Hindlimb muscle (tissue), 1 donor: Measurements from ENCODE around the gene ST3GAL5. TPM values are rescaled to one million over a fixed set of nuclear protein-coding genes. Genes with fewer than 3 reads are reported as not detected.
A peak's percentile ranks its signal among the peaks of the same experiment; 100 is the strongest.

Experiments used
- DNase-seq: peaks from one replicate; pipeline ENCODE4 v3.0.0-alpha.2; 2013
- polyA plus RNA-seq: library from polyadenylated mRNA; unstranded; fragments of 120-200 nt; gene quantifications from one replicate; pipeline ENCODE4 v1.2.1, GENCODE V29; 2013; ENCODE audit not compliant: insufficient read length

The ST3GAL5 gene
- polyA plus RNA-seq, 1 donor: 43.2 TPM

DNA sequence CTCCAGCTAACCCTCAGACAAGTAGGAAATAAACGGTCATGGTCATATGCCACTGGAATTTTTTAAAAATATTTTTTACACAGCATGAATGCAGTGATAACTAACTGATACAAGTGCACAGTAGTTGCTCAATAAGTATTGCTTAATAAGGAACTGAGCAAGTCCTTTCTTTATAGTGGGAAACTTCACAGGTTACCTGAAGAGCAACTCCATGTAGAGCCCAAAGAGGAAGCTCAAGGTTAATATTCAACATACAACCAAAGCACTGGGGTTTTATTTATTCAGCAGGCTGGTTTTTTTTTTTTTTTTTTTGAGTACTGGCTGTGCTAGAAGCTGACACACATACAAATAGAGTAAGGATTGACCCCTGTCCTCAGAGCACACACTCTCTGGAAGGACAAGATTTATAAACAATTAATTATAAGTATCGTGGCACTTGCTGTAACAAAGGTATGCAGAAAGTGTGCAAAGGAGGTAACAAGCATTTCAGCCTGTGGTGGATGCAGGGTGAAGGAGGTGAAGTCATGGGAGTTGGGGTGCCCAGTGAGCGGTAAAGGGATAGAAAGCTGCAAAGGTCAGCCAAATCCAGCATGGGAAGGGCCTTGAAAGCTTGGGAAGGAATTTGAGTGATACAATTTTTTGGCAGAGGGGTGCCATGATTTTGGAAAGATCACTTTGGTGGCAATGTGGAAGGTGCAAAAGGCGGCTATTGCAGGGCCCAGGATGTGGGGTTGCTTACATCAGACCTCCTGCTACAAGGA, 82.3 kb downstream of the ST3GAL5 start:
- no peak for DNase-seq

GRCh38 chr2:85804583-85804982, 84.2 kb downstream of the ST3GAL5 start:
- DNase-seq: no peak

GRCh38 chr2:85803704-85804425, 84.9 kb downstream of the ST3GAL5 start:
- DNase-seq: no peak

DNA sequence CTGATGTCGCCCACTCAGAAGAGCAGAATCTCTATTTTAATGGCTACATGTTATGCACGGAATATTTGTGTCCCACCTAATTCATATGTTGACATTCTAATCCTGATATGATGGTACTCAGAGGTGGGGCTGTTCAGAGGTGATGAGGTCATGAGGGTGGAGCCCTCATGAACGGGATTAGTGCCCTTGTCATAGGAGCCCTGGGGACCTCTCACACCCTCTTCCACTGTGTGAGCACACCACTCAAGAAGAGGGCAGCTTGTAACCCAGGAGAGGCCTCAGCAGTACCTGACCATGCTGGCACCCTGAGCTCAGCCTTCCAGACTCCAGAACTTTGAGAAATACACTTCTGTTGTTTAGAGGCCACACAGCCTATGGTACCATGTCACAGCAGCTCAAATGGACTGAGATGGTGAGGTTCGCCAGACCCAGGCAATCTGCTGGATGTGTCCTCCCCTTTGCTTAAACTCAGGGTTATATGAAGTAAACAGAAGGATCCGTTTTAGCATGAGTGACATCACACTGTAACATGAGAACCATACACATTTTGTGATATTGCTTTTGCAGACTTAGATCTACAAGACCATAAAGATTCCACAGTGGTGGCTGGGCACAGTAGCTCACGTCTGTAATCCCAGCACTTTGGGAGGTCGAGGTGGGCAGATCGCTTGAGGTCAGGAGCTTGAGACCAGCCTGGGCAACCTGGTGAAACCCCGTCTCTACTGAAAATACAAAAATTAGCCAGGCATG, 86.3 kb downstream of the ST3GAL5 start:
- DNase-seq: no peak

DNA sequence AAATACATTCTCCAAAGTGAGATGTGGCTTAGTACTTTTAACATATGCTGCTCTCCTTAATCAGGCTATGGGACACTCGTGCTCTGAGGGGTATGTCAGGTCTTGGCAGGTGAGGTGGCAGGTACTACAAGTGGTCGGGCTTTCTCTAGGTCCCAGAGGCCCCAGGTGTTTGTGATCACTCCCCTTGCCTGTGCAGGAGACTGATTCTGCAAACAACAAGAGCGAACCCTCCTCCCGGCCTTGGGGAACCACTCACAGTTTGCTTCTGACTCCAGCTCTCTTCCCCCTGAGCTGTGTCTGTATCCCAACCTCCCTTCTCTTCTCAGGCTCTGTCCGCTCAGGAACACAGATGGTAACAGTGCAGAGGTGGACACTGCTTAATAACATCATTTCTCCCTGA, 86.9 kb downstream of the ST3GAL5 start:
- no peak for DNase-seq

GRCh38 chr2:85800586-85800985, 88.2 kb downstream of the ST3GAL5 start:
- DNase-seq: no peak

- no peak for DNase-seq
Measured at GRCh38 chr2:85799215-85799956, 89.4 kb downstream of the ST3GAL5 start.

- no peak for DNase-seq
Measured at GRCh38 chr2:85797921-85798320, 90.9 kb downstream of the ST3GAL5 start.

- DNase-seq: no peak
Measured at GRCh38 chr2:85797263-85797660, 91.5 kb downstream of the ST3GAL5 start.

DNA sequence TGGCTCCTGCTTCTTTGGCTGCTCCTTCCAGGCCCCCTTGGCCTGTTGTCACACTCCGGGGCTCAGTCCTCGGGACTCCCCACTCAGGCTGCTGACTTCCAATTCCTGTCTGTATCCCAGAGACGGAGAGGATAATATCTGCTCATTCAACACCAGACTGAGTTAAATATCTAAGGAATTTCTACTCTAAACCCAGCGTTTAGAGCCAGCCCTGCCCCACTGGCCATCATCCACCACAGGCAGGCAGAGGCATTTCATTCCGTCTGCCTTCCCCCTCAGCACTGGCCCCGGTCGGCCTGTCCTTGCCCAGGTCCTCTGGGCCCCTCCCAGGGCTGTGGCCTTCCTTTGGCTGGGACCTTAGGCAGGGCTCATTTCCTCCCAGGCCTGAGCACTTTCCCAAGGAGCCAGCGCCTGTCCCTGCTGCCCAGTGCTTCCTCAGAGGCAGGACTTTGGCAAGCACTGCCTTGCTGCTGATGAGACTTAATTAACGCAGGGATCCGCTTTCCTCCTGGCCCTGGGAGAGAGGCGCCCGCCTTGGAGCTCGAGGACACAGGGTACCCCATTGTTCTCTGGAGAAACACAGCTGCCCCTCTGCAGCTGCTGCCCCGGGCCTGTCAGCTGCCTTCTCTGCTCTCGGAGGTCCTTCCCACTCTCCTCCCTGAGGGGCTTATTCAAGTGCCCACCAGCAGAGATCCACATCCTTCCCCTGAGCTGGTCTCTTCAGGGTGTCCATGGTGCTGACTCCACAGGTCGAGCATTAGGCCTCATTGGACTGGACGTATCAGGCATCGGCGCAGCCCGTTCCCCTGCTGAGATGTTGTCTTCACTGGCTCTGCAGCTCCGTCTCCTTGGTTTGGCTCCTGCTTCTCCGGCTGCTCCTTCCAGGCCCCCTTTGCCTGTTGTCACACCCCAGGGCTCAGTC, 92.2 kb downstream of the ST3GAL5 start:
- DNase-seq: no peak

DNA sequence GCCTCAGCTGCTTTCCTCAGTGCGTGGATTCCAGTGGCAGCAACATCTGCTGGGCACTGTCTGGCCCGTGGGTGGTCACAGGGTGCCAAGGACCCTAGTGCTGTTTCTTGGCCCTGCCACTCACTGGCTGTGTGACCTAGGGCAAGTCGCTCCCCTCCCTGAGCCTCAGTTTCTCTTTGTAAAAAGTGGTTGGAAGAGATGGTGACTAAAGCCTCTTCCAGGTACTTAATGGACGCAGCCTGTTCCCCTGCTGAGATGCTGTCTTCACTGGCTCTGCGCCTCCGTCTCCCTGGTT, 92.8 kb downstream of the ST3GAL5 start:
- no peak for DNase-seq

DNA sequence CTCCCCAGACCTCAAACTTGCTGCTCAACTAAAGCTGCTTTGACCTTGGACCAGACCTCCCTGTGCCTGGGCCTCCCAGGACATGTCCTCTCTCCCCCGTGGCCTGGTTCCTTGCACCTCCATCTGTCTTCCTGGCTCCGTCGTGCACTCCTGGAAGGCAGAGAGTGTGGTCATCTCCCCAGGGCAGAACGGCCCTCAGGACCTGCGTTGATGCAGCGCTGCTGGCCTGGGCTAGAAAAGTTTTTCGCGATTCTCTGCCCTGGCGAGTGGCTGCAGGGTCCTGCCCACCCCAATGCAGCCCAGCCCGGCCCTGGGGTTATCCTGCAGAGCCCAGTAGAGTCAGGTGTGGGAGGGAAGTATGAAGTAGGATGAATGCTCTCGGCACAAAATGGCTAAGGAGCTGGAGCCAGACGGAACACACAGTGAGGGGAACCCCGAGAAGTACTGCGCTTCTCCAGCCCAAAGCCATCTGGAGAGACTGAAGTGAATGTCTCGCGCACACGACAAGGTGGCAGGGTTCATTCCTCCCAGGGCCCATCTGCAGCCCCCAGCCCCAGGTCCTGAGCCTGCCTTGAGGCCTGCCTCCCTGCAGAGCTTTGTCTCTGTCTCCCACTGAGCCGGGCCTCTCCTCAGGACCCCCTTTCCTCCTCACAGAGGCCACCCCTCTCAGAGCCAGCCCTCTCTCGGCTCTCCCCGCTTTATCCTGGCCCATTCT, 93.3 kb downstream of the ST3GAL5 start:
- DNase-seq: no peak

GRCh38 chr2:85794491-85795121, 94.2 kb downstream of the ST3GAL5 start:
- DNase-seq: no peak

GRCh38 chr2:85794038-85794441, 94.8 kb downstream of the ST3GAL5 start:
- DNase-seq: no peak

- no peak for DNase-seq
Measured at GRCh38 chr2:85793584-85793983, 95.2 kb downstream of the ST3GAL5 start.

GRCh38 chr2:85792783-85793441, 95.9 kb downstream of the ST3GAL5 start:
- DNase-seq: peak; percentile 65

DNA sequence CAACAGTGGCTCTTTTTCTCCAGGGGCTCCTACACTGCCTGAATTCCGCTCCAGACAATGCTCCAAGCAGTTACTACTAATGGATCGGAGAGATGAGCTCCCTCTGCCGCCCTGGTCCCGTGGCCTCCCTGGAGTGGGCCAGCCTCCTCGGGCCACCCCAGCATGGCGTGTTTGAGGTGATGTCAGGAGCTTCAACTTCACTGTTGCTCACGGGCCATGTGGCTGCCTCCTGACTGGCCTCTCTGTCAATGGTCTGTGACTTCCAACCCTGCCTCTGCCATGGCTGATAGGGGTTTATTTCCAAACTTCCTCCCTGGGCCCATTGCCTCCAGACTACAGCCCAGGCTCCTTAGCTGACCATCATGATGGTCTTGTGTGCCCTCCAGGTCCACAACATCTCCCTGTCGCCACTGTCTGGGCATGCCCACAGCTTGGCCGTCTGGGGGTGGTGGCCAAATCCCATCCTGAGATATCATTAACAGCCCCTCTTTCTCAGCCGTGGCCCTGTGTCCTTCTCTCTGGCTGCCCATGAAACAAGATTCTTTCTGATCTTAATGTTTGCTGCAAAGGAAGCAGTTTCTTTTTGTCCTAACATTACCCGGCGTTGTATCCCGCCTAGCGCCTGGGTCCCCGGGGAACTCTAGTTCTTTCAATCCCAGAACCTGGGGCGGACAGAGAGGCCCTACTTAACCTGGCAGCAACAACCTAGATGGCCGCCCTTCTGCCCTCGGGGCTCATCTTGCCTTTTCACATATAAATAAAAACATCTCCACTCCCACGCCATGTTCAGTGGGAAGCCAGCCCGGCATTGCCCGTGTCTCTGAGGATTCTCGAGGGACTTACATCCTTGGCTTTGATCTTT, 96.9 kb downstream of the ST3GAL5 start:
- no peak for DNase-seq

- DNase-seq: no peak
Measured at GRCh38 chr2:85790499-85791188, 98.1 kb downstream of the ST3GAL5 start.
